ENCODE measurements around the gene SLCO2A1.

DNA sequence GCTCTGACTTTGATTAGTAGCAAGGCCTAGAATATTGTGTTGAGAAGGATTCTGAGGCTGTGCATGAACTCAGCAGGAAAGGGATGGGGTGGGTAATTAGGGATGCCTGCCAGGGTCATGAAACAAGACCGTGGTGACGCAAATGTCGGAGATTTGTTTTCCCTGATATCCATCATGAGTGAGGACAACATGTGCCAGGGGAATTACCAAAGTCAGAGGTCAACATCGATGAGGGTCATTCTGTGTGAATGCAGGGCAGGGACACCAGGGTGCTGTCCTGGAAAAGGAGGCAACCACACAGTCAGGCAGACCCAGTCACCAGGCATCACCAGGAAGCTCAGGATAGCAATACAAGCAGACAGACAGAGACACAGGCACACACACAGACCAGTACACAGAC lies 52.2 kb downstream of the SLCO2A1 start:
- TF ChIP-seq, protein P1, sequence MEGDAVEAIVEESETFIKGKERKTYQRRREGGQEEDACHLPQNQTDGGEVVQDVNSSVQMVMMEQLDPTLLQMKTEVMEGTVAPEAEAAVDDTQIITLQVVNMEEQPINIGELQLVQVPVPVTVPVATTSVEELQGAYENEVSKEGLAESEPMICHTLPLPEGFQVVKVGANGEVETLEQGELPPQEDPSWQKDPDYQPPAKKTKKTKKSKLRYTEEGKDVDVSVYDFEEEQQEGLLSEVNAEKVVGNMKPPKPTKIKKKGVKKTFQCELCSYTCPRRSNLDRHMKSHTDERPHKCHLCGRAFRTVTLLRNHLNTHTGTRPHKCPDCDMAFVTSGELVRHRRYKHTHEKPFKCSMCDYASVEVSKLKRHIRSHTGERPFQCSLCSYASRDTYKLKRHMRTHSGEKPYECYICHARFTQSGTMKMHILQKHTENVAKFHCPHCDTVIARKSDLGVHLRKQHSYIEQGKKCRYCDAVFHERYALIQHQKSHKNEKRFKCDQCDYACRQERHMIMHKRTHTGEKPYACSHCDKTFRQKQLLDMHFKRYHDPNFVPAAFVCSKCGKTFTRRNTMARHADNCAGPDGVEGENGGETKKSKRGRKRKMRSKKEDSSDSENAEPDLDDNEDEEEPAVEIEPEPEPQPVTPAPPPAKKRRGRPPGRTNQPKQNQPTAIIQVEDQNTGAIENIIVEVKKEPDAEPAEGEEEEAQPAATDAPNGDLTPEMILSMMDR (IDR thresholded peaks at IDR 0.05; ENCODE audit: low read length): no peak
- TF ChIP-seq EZH2 (optimal IDR thresholded peaks at IDR 0.05; ENCODE audit: low read depth, low read length) (no peak), EZH2phosphoT487 (IDR thresholded peaks at IDR 0.05; ENCODE audit: low read length) (no peak)

Data from MM.1S (cell line).